ENCODE results near the gene FAR2.

- TF ChIP-seq CTCF (optimal IDR thresholded peaks at IDR 0.05 in 1 of 3, IDR thresholded peaks at IDR 0.05 in 1 of 3, conservative IDR thresholded peaks at IDR 0.05 in 1 of 3; ENCODE audit: extremely low read depth in 1 of 3, insufficient read depth in 2 of 3, low read length in 3 of 3) (no peak), EZH2 (IDR thresholded peaks at IDR 0.05; ENCODE audit: low read length) (no peak)
Measured at GRCh38 chr12:29337325-29337724, 188.2 kb downstream of the FAR2 start.

Data from keratinocyte (primary cell).